ENCODE data around the gene NINL.
"Not testable (repeated sequence)": the region's sequence is repeated elsewhere in the genome, so short reads cannot be mapped to it uniquely, and the experiment has no call there.

The NINL gene

GRCh38 chr20:25602914-25603309 lies 17.6 kb upstream of the NINL start:
- not testable (repeated sequence) for H2BK5ac ChIP-seq (ENCODE audit: low read length); H3K36me3 ChIP-seq (replicated peaks in 1 of 2; ENCODE audit: control insufficient read depth in 2 of 2, insufficient read depth in 2 of 2, low read length in 2 of 2); H3K27ac ChIP-seq (replicated peaks; ENCODE audit: low read length); H2AK5ac ChIP-seq (ENCODE audit: low read depth, low read length); H4K91ac ChIP-seq (ENCODE audit: low read depth, low read length, poor library complexity); H3K23ac ChIP-seq (ENCODE audit: low read depth, low read length, poor library complexity); H2BK120ac ChIP-seq (ENCODE audit: low read depth, low read length); DNase-seq (ENCODE audit: low spot score); H3K4me2 ChIP-seq (ENCODE audit: insufficient read depth, low read length, poor library complexity, severe bottlenecking); H3K27me3 ChIP-seq (ENCODE audit: control insufficient read depth in 3 of 3, insufficient read depth in 3 of 3, low read depth in 1 of 3, low read length in 3 of 3); H2BK12ac ChIP-seq (ENCODE audit: low read length); H4K8ac ChIP-seq (ENCODE audit: low read depth, low read length); H3K4me3 ChIP-seq (ENCODE audit: low read length in 2 of 2); H3K18ac ChIP-seq (ENCODE audit: low read length); H2AFZ ChIP-seq (ENCODE audit: low read length); H3K79me1 ChIP-seq (ENCODE audit: low read depth, low read length); H3K4me1 ChIP-seq (ENCODE audit: control insufficient read depth in 2 of 2, insufficient read depth in 1 of 2, low read depth in 1 of 2, low read length in 2 of 2); H3K4ac ChIP-seq (ENCODE audit: low read length); H3K9me3 ChIP-seq (replicated peaks in 1 of 2; ENCODE audit: control insufficient read depth in 2 of 2, insufficient read depth in 1 of 2, low read depth in 1 of 2, low read length in 2 of 2); H3K9ac ChIP-seq (ENCODE audit: low read depth, low read length, poor library complexity); H2BK15ac ChIP-seq (ENCODE audit: low read length); H3K14ac ChIP-seq (ENCODE audit: low read length)
- no CpG with 5 or more reads among the region's 9 CpGs for WGBS, 2 donors (ENCODE audit: extremely low coverage in 2 of 2, insufficient read length in 2 of 2, insufficient replicate concordance in 1 of 2)

GRCh38 chr20:25602191-25602913 lies 17.0 kb upstream of the NINL start:
- not testable (repeated sequence) for H2AFZ ChIP-seq (ENCODE audit: low read length); H3K79me1 ChIP-seq (ENCODE audit: low read depth, low read length); H3K9ac ChIP-seq (ENCODE audit: low read depth, low read length, poor library complexity); H2AK5ac ChIP-seq (ENCODE audit: low read depth, low read length); H3K9me3 ChIP-seq (replicated peaks in 1 of 2; ENCODE audit: control insufficient read depth in 2 of 2, insufficient read depth in 1 of 2, low read depth in 1 of 2, low read length in 2 of 2); H2BK5ac ChIP-seq (ENCODE audit: low read length); DNase-seq (ENCODE audit: low spot score); H2BK12ac ChIP-seq (ENCODE audit: low read length); H3K27me3 ChIP-seq (ENCODE audit: control insufficient read depth in 3 of 3, insufficient read depth in 3 of 3, low read depth in 1 of 3, low read length in 3 of 3); H3K18ac ChIP-seq (ENCODE audit: low read length); H3K27ac ChIP-seq (replicated peaks; ENCODE audit: low read length); H2BK120ac ChIP-seq (ENCODE audit: low read depth, low read length); H3K4me3 ChIP-seq (ENCODE audit: low read length in 2 of 2); H2BK15ac ChIP-seq (ENCODE audit: low read length); H3K4ac ChIP-seq (ENCODE audit: low read length); H4K8ac ChIP-seq (ENCODE audit: low read depth, low read length); H3K4me1 ChIP-seq (ENCODE audit: control insufficient read depth in 2 of 2, insufficient read depth in 1 of 2, low read depth in 1 of 2, low read length in 2 of 2); H3K36me3 ChIP-seq (replicated peaks in 1 of 2; ENCODE audit: control insufficient read depth in 2 of 2, insufficient read depth in 2 of 2, low read length in 2 of 2); H3K4me2 ChIP-seq (ENCODE audit: insufficient read depth, low read length, poor library complexity, severe bottlenecking); H3K23ac ChIP-seq (ENCODE audit: low read depth, low read length, poor library complexity); H4K91ac ChIP-seq (ENCODE audit: low read depth, low read length, poor library complexity); H3K14ac ChIP-seq (ENCODE audit: low read length)
- no CpG with 5 or more reads among the region's 39 CpGs for WGBS, 2 donors (ENCODE audit: extremely low coverage in 2 of 2, insufficient read length in 2 of 2, insufficient replicate concordance in 1 of 2)

GRCh38 chr20:25601659-25602058 lies 16.3 kb upstream of the NINL start:
- 80 to 95% methylated on average over 2 of the region's 2 CpGs for WGBS, 2 donors (ENCODE audit: extremely low coverage in 2 of 2, insufficient read length in 2 of 2, insufficient replicate concordance in 1 of 2)
- Histone ChIP-seq H3K27ac (replicated peaks; ENCODE audit: low read length) (no peak overlapping the region), H3K27me3 (ENCODE audit: control insufficient read depth in 3 of 3, insufficient read depth in 3 of 3, low read depth in 1 of 3, low read length in 3 of 3) (no peaks in the 10 kb centered on the region)

GRCh38 chr20:25600632-25601031 lies 15.3 kb upstream of the NINL start:
- WGBS, 2 donors (ENCODE audit: extremely low coverage in 2 of 2, insufficient read length in 2 of 2, insufficient replicate concordance in 1 of 2) = no CpG with 5 or more reads among the region's 10 CpGs
- H2AK5ac ChIP-seq (ENCODE audit: low read depth, low read length) = no peak overlapping the region
- DNase-seq (ENCODE audit: low spot score) = no peak
- no peak overlapping the region for H4K8ac ChIP-seq (ENCODE audit: low read depth, low read length)
- no peaks in the 10 kb centered on the region for H3K4me1 ChIP-seq (ENCODE audit: control insufficient read depth in 2 of 2, insufficient read depth in 1 of 2, low read depth in 1 of 2, low read length in 2 of 2)
- no peak overlapping the region for H3K4me2 ChIP-seq (ENCODE audit: insufficient read depth, low read length, poor library complexity, severe bottlenecking)
- H3K36me3 ChIP-seq (replicated peaks in 1 of 2; ENCODE audit: control insufficient read depth in 2 of 2, insufficient read depth in 2 of 2, low read length in 2 of 2) = no peaks in the 10 kb centered on the region
- no peak overlapping the region for H3K4me3 ChIP-seq (ENCODE audit: low read length in 2 of 2)
- no peaks in the 10 kb centered on the region for H3K9me3 ChIP-seq (replicated peaks in 1 of 2; ENCODE audit: control insufficient read depth in 2 of 2, insufficient read depth in 1 of 2, low read depth in 1 of 2, low read length in 2 of 2)
- H3K79me1 ChIP-seq (ENCODE audit: low read depth, low read length) = no peaks in the 10 kb centered on the region
- H2BK15ac ChIP-seq (ENCODE audit: low read length) = no peak overlapping the region
- H3K4ac ChIP-seq (ENCODE audit: low read length) = no peak overlapping the region
- H2BK120ac ChIP-seq (ENCODE audit: low read depth, low read length) = no peak overlapping the region
- H3K14ac ChIP-seq (ENCODE audit: low read length) = no peak overlapping the region
- no peak overlapping the region for H4K91ac ChIP-seq (ENCODE audit: low read depth, low read length, poor library complexity)
- no peak overlapping the region for H2BK5ac ChIP-seq (ENCODE audit: low read length)
- H3K27ac ChIP-seq (replicated peaks; ENCODE audit: low read length) = no peak overlapping the region
- no peak overlapping the region for H2AFZ ChIP-seq (ENCODE audit: low read length)
- H2BK12ac ChIP-seq (ENCODE audit: low read length) = no peak overlapping the region
- no peak overlapping the region for H3K9ac ChIP-seq (ENCODE audit: low read depth, low read length, poor library complexity)
- no peak overlapping the region for H3K23ac ChIP-seq (ENCODE audit: low read depth, low read length, poor library complexity)
- H3K27me3 ChIP-seq (ENCODE audit: control insufficient read depth in 3 of 3, insufficient read depth in 3 of 3, low read depth in 1 of 3, low read length in 3 of 3) = peaks cover 0 to 1% (median 0%) of the 10 kb centered on the region in 3 experiments
- no peak overlapping the region for H3K18ac ChIP-seq (ENCODE audit: low read length)

More at GRCh38 chr20:25601659-25602058, 16.3 kb upstream of the NINL start:
- Histone ChIP-seq H3K4me3 (ENCODE audit: low read length in 2 of 2) (peak overlapping the region in 1 of 2 donors; percentile 35), H3K18ac (ENCODE audit: low read length) (no peak overlapping the region), H3K4me2 (ENCODE audit: insufficient read depth, low read length, poor library complexity, severe bottlenecking) (no peak overlapping the region), H2BK5ac (ENCODE audit: low read length) (no peak overlapping the region), H3K9me3 (replicated peaks in 1 of 2; ENCODE audit: control insufficient read depth in 2 of 2, insufficient read depth in 1 of 2, low read depth in 1 of 2, low read length in 2 of 2) (no peaks in the 10 kb centered on the region), H3K4ac (ENCODE audit: low read length) (no peak overlapping the region), H3K4me1 (ENCODE audit: control insufficient read depth in 2 of 2, insufficient read depth in 1 of 2, low read depth in 1 of 2, low read length in 2 of 2) (no peaks in the 10 kb centered on the region), H4K8ac (ENCODE audit: low read depth, low read length) (no peak overlapping the region), H2AFZ (ENCODE audit: low read length) (no peak overlapping the region), H3K14ac (ENCODE audit: low read length) (no peak overlapping the region), H2BK12ac (ENCODE audit: low read length) (no peak overlapping the region), H2BK120ac (ENCODE audit: low read depth, low read length) (no peak overlapping the region), H3K9ac (ENCODE audit: low read depth, low read length, poor library complexity) (no peak overlapping the region), H3K36me3 (replicated peaks in 1 of 2; ENCODE audit: control insufficient read depth in 2 of 2, insufficient read depth in 2 of 2, low read length in 2 of 2) (no peaks in the 10 kb centered on the region), H3K79me1 (ENCODE audit: low read depth, low read length) (no peaks in the 10 kb centered on the region), H4K91ac (ENCODE audit: low read depth, low read length, poor library complexity) (no peak overlapping the region), H2BK15ac (ENCODE audit: low read length) (no peak overlapping the region), H3K23ac (ENCODE audit: low read depth, low read length, poor library complexity) (no peak overlapping the region), H2AK5ac (ENCODE audit: low read depth, low read length) (no peak overlapping the region)
- no peak for DNase-seq (ENCODE audit: low spot score)

Data from neuronal stem cell (in vitro differentiated cells).